Measurements from ENCODE around the gene PVALB.

GRCh38 chr22:36816636-36817524, at the start of gene PVALB:
- TF ChIP-seq POLR2A (IDR thresholded peaks at IDR 0.05) (no peak), CTCF (IDR thresholded peaks at IDR 0.05) (no peak)
